GM12878 (cell line): ENCODE results near the gene LIMS2.

ENCODE experiments used
- CTCF ChIP-seq, 3 experiments: IDR thresholded peaks in 2 of 3; conservative IDR thresholded peaks in 1 of 3; 2 replicates each; pipeline ENCODE4 v1.5.1; 2011; ENCODE audit warnings: low read depth in 3 of 3, low read length in 3 of 3, mild to moderate bottlenecking in 3 of 3, control low read depth in 2 of 3, moderate library complexity in 2 of 3, inconsistent platforms in 1 of 3, mixed read lengths in 1 of 3; ENCODE audit not compliant: control insufficient read depth in 2 of 3, insufficient read depth in 1 of 3; ENCODE audit errors: extremely low read depth in 1 of 3
- ELK1 ChIP-seq: IDR thresholded peaks from 2 replicates; pipeline ENCODE4 v1.6.1; 2012; ENCODE audit warnings: low read depth, low read length, improper control_type of control experiment
- HSF1 ChIP-seq: fragments of 150-350 bp; IDR thresholded peaks from 2 replicates; pipeline ENCODE4 v1.6.1; 2014; ENCODE audit warnings: mild to moderate bottlenecking, low read depth, low read length

GRCh38 chr2:127664065-127664894 lies 11.1 kb downstream of the LIMS2 start:
- TF ChIP-seq CTCF (IDR thresholded peaks at IDR 0.05 in 2 of 3, conservative IDR thresholded peaks at IDR 0.05 in 1 of 3; ENCODE audit: control insufficient read depth in 2 of 3, extremely low read depth in 1 of 3, insufficient read depth in 1 of 3, low read depth in 3 of 3, low read length in 3 of 3), result no peak
- TF ChIP-seq HSF1, result no peak
- no peak for TF ChIP-seq ELK1
